ENCODE results near the gene UBAC2. TPM values are rescaled to one million over a fixed set of nuclear protein-coding genes. Genes with fewer than 3 reads are reported as not detected.

The UBAC2 gene
- total RNA-seq, 2 experiments from 2014 or later: 26.8 to 28.5 TPM

GRCh38 chr13:99417201-99418102 lies 216.8 kb downstream of the UBAC2 start:
- DNase-seq (ENCODE audit: low spot score): no peak
- no peak overlapping the region for H3K27ac ChIP-seq (ENCODE audit: low read depth, low read length, poor library complexity, severe bottlenecking)

GRCh38 chr13:99418103-99418842 lies 217.6 kb downstream of the UBAC2 start:
- Histone ChIP-seq H3K9me3 (ENCODE audit: low read length) (no peaks in the 10 kb centered on the region), H4K20me1 (ENCODE audit: insufficient read depth, low read length) (no peaks in the 10 kb centered on the region), H3K79me2 (ENCODE audit: insufficient read depth, low read depth, low read length) (no peaks in the 10 kb centered on the region), H3K9me2 (ENCODE audit: insufficient read depth, low read length) (no peaks in the 10 kb centered on the region), H3K36me3 (ENCODE audit: insufficient read depth, low read length) (no peaks in the 10 kb centered on the region), H3K4me3 (ENCODE audit: low read depth, low read length, poor library complexity, severe bottlenecking) (no peak overlapping the region), H3K27ac (ENCODE audit: low read depth, low read length, poor library complexity, severe bottlenecking) (no peak overlapping the region), H2AFZ (ENCODE audit: low read length) (no peak overlapping the region), H3K4me2 (ENCODE audit: low read length) (no peak overlapping the region), H3K4me1 (ENCODE audit: insufficient read depth, low read length, poor library complexity, severe bottlenecking) (peaks cover 32% of the 10 kb centered on the region)
- no TSS peak for BruUV-seq (replicated peaks)
- no peak for DNase-seq (ENCODE audit: low spot score)
- intact Hi-C loops (cut with micrococcal nuclease; ENCODE audit: unreplicated experiment): no loop called here
- ChIA-PET CTCF (ENCODE audit: unreplicated experiment) (no interaction called here), POLR2A (no interaction called here)
- TF ChIP-seq, protein P1, sequence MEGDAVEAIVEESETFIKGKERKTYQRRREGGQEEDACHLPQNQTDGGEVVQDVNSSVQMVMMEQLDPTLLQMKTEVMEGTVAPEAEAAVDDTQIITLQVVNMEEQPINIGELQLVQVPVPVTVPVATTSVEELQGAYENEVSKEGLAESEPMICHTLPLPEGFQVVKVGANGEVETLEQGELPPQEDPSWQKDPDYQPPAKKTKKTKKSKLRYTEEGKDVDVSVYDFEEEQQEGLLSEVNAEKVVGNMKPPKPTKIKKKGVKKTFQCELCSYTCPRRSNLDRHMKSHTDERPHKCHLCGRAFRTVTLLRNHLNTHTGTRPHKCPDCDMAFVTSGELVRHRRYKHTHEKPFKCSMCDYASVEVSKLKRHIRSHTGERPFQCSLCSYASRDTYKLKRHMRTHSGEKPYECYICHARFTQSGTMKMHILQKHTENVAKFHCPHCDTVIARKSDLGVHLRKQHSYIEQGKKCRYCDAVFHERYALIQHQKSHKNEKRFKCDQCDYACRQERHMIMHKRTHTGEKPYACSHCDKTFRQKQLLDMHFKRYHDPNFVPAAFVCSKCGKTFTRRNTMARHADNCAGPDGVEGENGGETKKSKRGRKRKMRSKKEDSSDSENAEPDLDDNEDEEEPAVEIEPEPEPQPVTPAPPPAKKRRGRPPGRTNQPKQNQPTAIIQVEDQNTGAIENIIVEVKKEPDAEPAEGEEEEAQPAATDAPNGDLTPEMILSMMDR (conservative IDR thresholded peaks at IDR 0.05; ENCODE audit: low read length): no peak
- no peak for TF ChIP-seq EZH2phosphoT487 (IDR thresholded peaks at IDR 0.05; ENCODE audit: borderline replicate concordance, low read depth, low read length)

More at GRCh38 chr13:99417201-99418102, 216.8 kb downstream of the UBAC2 start:
- H3K36me3 ChIP-seq (ENCODE audit: insufficient read depth, low read length): no peaks in the 10 kb centered on the region
- peaks cover 31% of the 10 kb centered on the region for H3K4me1 ChIP-seq (ENCODE audit: insufficient read depth, low read length, poor library complexity, severe bottlenecking)
- no peaks in the 10 kb centered on the region for H4K20me1 ChIP-seq (ENCODE audit: insufficient read depth, low read length)
- H3K4me3 ChIP-seq (ENCODE audit: low read depth, low read length, poor library complexity, severe bottlenecking): no peak overlapping the region
- POLR2A ChIA-PET: no interaction called here
- no peak for TF ChIP-seq EZH2phosphoT487 (IDR thresholded peaks at IDR 0.05; ENCODE audit: borderline replicate concordance, low read depth, low read length)
- TF ChIP-seq, protein P1 (conservative IDR thresholded peaks at IDR 0.05; ENCODE audit: low read length): no peak
- CTCF ChIA-PET (ENCODE audit: unreplicated experiment): no interaction called here
- H2AFZ ChIP-seq (ENCODE audit: low read length): no peak overlapping the region
- intact Hi-C loops (cut with micrococcal nuclease; ENCODE audit: unreplicated experiment): no loop called here
- no TSS peak for BruUV-seq (replicated peaks)
- H3K9me3 ChIP-seq (ENCODE audit: low read length): no peaks in the 10 kb centered on the region
- H3K4me2 ChIP-seq (ENCODE audit: low read length): no peak overlapping the region
- no peaks in the 10 kb centered on the region for H3K79me2 ChIP-seq (ENCODE audit: insufficient read depth, low read depth, low read length)
- no peaks in the 10 kb centered on the region for H3K9me2 ChIP-seq (ENCODE audit: insufficient read depth, low read length)

DNA sequence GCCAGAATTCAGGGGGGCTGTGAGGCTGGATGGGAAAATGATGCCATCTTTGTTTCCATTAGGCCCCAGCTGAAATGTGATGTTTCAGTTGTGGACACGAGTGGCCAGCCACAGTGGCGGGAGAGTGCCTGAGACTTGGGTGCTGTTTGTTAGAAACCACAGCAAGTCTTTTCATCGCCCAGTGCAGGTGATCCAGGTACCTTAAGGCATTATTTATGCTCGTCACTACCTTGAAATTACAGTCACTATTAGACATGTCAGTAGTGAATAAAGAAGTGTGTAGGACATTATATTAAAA lies 218.1 kb downstream of the UBAC2 start:
- intact Hi-C loops (cut with micrococcal nuclease; ENCODE audit: unreplicated experiment): no loop called here
- H3K9me3 ChIP-seq (ENCODE audit: low read length): no peaks in the 10 kb centered on the region
- H3K4me3 ChIP-seq (ENCODE audit: low read depth, low read length, poor library complexity, severe bottlenecking): no peak overlapping the region
- no peaks in the 10 kb centered on the region for H4K20me1 ChIP-seq (ENCODE audit: insufficient read depth, low read length)
- H3K36me3 ChIP-seq (ENCODE audit: insufficient read depth, low read length): no peaks in the 10 kb centered on the region
- POLR2A ChIA-PET: no interaction called here
- CTCF ChIA-PET (ENCODE audit: unreplicated experiment): no interaction called here
- no peaks in the 10 kb centered on the region for H3K9me2 ChIP-seq (ENCODE audit: insufficient read depth, low read length)
- no peaks in the 10 kb centered on the region for H3K79me2 ChIP-seq (ENCODE audit: insufficient read depth, low read depth, low read length)
- no peak overlapping the region for H3K27ac ChIP-seq (ENCODE audit: low read depth, low read length, poor library complexity, severe bottlenecking)
- H3K4me2 ChIP-seq (ENCODE audit: low read length): no peak overlapping the region
- DNase-seq (ENCODE audit: low spot score): no peak
- no peak overlapping the region for H2AFZ ChIP-seq (ENCODE audit: low read length)
- TF ChIP-seq, protein P1 (conservative IDR thresholded peaks at IDR 0.05; ENCODE audit: low read length): no peak
- TF ChIP-seq EZH2phosphoT487 (IDR thresholded peaks at IDR 0.05; ENCODE audit: borderline replicate concordance, low read depth, low read length): no peak
- H3K4me1 ChIP-seq (ENCODE audit: insufficient read depth, low read length, poor library complexity, severe bottlenecking): peaks cover 32% of the 10 kb centered on the region
- no TSS peak for BruUV-seq (replicated peaks)

All from OCI-LY7 (cell line).